ENCODE results near the gene GNLY.

The GNLY gene

DNA sequence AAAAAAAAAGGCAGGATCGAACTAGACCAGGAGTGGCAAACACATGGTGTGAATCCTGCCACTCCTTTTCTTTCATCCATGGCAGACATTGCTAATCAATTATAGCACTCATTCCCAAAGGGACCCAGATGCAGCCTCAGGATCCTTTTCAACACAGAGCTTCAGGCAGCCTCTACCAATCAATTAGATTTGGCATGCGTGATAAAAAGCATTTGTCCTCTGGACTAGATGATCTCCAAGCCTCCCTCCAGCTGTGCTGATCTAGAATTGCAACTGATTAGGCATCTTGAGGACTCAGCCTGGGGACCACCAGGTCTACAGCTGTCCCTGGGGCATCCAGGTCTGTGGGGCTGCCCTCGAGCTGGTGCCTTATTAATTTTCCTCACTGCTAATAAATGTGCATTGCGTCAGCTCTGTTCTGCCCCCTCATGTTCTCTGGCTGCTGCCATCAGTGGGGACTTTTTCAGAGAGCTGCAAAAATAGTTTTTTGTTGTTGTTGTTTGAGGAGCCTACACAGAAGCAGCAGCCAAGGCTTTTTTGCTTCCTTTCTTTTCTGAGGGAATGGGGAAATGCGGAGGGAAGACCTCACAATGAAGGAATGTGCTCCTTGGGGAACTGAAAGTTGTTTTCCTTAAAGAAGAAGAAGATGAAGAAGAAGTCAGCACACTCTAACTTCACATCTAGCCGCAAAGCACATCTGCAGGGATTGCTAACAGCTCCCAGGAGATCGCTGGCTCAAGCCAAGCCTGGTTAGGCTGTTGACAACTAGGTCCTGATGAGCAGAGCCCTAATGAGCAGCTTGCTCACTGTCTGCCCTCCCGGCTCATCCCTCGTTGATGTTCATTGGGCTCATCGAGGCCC, 50.8 kb downstream of the GNLY start:
- no peak for TF ChIP-seq CTCF (IDR thresholded peaks at IDR 0.05; ENCODE audit: borderline replicate concordance, insufficient read depth, low read depth, low read length)
- no peak overlapping the region for H3K4me3 ChIP-seq (ENCODE audit: low read depth, low read length)

- TF ChIP-seq CTCF (IDR thresholded peaks at IDR 0.05; ENCODE audit: borderline replicate concordance, insufficient read depth, low read depth, low read length), result no peak
- no peak overlapping the region for H3K4me3 ChIP-seq (ENCODE audit: low read depth, low read length)
Measured at GRCh38 chr2:85745619-85746018, 51.5 kb downstream of the GNLY start.

- no peak overlapping the region for H3K4me3 ChIP-seq (ENCODE audit: low read depth, low read length)
- TF ChIP-seq CTCF (IDR thresholded peaks at IDR 0.05; ENCODE audit: borderline replicate concordance, insufficient read depth, low read depth, low read length), result no peak
Measured at GRCh38 chr2:85746321-85747004, 52.3 kb downstream of the GNLY start.

- TF ChIP-seq CTCF (IDR thresholded peaks at IDR 0.05; ENCODE audit: borderline replicate concordance, insufficient read depth, low read depth, low read length), result no peak
Measured at GRCh38 chr2:85747441-85747840, 53.3 kb downstream of the GNLY start.

DNA sequence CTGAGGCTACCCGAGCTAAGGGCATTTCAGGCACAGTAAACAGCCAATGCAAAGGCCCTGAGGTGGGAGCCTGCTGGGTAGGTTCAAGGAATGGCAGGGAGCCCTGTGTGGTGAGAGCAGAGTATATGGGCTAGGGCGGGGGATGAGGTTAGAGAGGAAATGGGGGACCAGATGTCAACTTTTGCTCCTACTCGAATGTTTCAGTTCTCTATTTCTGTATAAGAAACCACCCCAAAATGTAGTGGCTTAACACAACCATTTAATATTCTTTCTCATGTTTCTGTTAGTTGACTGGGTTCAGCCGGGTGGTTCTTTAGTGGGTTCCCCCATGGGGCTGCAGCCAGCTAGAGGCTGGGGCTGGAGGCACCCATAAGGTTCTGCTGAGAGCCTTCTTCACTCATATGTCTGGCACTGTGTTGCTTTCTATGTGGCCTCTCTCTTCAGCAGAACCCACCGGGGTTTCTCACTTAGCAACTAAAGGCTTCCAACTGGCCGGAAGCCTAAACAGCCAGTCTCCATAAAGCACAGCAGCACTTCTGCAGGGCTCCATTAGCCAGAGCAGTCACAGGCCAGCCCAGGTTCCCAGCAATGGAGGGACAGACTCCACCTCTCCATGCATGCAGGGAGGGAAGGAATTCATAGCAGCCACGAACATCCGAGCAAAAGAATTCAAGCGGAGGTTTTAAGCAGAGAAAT, 54.0 kb downstream of the GNLY start:
- H3K4me3 ChIP-seq (ENCODE audit: low read depth, low read length), result no peak overlapping the region
- no peak for TF ChIP-seq CTCF (IDR thresholded peaks at IDR 0.05; ENCODE audit: borderline replicate concordance, insufficient read depth, low read depth, low read length)

More at GRCh38 chr2:85747441-85747840, 53.3 kb downstream of the GNLY start:
- no peak overlapping the region for H3K4me3 ChIP-seq (ENCODE audit: low read depth, low read length)

Measured in GM12875 (cell line).